HepG2 (cell line): ENCODE results near the gene NCR3LG1. TPM values are rescaled to one million over a fixed set of nuclear protein-coding genes. Genes with fewer than 3 reads are reported as not detected.

ENCODE experiments used
- ATAC-seq: fragments of 200-7000 bp; cut with Tn5 transposase; 3 replicates; pipeline ENCODE4 v1.9.1; 2020; ENCODE audit warnings: mild to moderate bottlenecking, moderate library complexity
- BruUV-seq: library from RNA; stranded (reverse); fragments of 400-500 nt; replicated peaks from 2 replicates; lab custom pipeline; 2021; lab: Mats Ljungman, UMichigan
- CTCF ChIA-PET: fragments of 300-600 bp; formaldehyde crosslinking; extraction: SDS; loops from one replicate; lab custom pipeline; 2021; ENCODE audit warnings: low total read pairs, inconsistent platforms, low intra/inter-chr PET ratio; lab: Yijun Ruan, JAX
- POLR2A ChIA-PET: fragments of 350-600 bp; sonication (Branson Sonifier 250); formaldehyde crosslinking; loops from one replicate; lab custom pipeline; 2020; ENCODE audit warnings: antibody characterized with exemption, inconsistent platforms; lab: Yijun Ruan, JAX
- DNase-seq: peaks from one replicate; pipeline ENCODE4 v3.0.0-alpha.2; 2015; ENCODE audit warnings: low spot score
- FAIRE-seq: peaks from 3 replicates; lab custom pipeline; 2011; peaks lifted over from hg19 to GRCh38; lab: Jason Lieb, UNC
- H2AFZ ChIP-seq: one replicate; pipeline ENCODE4 v1.6.1; 2011; ENCODE audit warnings: low read length, inconsistent platforms
- H3K27ac ChIP-seq: fragments of 300-600 bp; 3 replicates; pipeline ENCODE4 v1.8.0; 2011; ENCODE audit warnings: mixed run types, mild to moderate bottlenecking, mixed read lengths, low read length, inconsistent platforms; ENCODE audit not compliant: insufficient read depth; ENCODE audit errors: extremely low read length
- H3K27me3 ChIP-seq, 2 experiments: fragments of 200-600 bp in 1 of 2; 2 replicates in 1 of 2; 3 replicates in 1 of 2; pipeline versions ENCODE4 v1.6.0 to v1.8.0; 2011; ENCODE audit warnings: low read length in 2 of 2, mild to moderate bottlenecking in 2 of 2, moderate library complexity in 2 of 2, inconsistent platforms in 1 of 2; ENCODE audit not compliant: insufficient read depth in 2 of 2, control insufficient read depth in 1 of 2
- H3K36me3 ChIP-seq, 2 experiments: fragments of 200-600 bp in 1 of 2; replicated peaks in 1 of 2; 2 replicates in 1 of 2; 3 replicates in 1 of 2; pipeline versions ENCODE4 v1.5.1 to v1.8.0; 2011; ENCODE audit warnings: low read length in 2 of 2, inconsistent platforms in 1 of 2; ENCODE audit not compliant: insufficient read depth in 2 of 2, control insufficient read depth in 1 of 2
- H3K4me1 ChIP-seq: 2 replicates; pipeline ENCODE4 v1.5.1; 2012; ENCODE audit warnings: low read length, inconsistent platforms; ENCODE audit not compliant: insufficient read depth
- H3K4me2 ChIP-seq: 2 replicates; pipeline ENCODE4 v1.6.0; 2011; ENCODE audit warnings: low read depth, low read length, inconsistent platforms
- H3K4me3 ChIP-seq, 3 experiments: fragments of 200-600 bp in 1 of 3; sonication (generic), shearing (Covaris generic) in 1 of 3; replicated peaks in 1 of 3; 2 replicates each; pipeline ENCODE4 v1.5.1; 2011 to 2016; ENCODE audit warnings: low read length in 3 of 3, inconsistent platforms in 2 of 3, low read depth in 2 of 3, mild to moderate bottlenecking in 2 of 3, control low read depth in 1 of 3, mixed read lengths in 1 of 3; ENCODE audit not compliant: insufficient read depth in 1 of 3
- H3K79me2 ChIP-seq: one replicate; pipeline ENCODE4 v1.6.1; 2011; ENCODE audit warnings: low read length, inconsistent platforms; ENCODE audit not compliant: insufficient read depth
- H3K9ac ChIP-seq: 2 replicates; pipeline ENCODE4 v1.6.0; 2011; ENCODE audit warnings: mild to moderate bottlenecking, low read depth, low read length, inconsistent platforms; ENCODE audit not compliant: insufficient read depth
- H3K9me3 ChIP-seq: 2 replicates; pipeline ENCODE4 v1.5.1; 2012; ENCODE audit warnings: mild to moderate bottlenecking, low read length
- H4K20me1 ChIP-seq: 2 replicates; pipeline ENCODE4 v1.6.0; 2011; ENCODE audit warnings: inconsistent platforms, mild to moderate bottlenecking, low read length, moderate library complexity; ENCODE audit not compliant: insufficient read depth
- ARID2 ChIP-seq: sonication (generic); formaldehyde crosslinking; IDR thresholded peaks from 2 replicates; pipeline ENCODE4 v1.8.1; 2022; ENCODE audit warnings: mild to moderate bottlenecking, missing genetic modification reagents, borderline replicate concordance
- ZBTB46 ChIP-seq: sonication (generic); formaldehyde crosslinking; IDR thresholded peaks from 2 replicates; pipeline ENCODE4 v1.4.0; 2020; ENCODE audit warnings: mild to moderate bottlenecking, missing genetic modification reagents, borderline replicate concordance
- ZNF143 ChIP-seq: sonication (generic); formaldehyde crosslinking; IDR thresholded peaks from 2 replicates; pipeline ENCODE4 v1.4.0; 2020; ENCODE audit warnings: missing genetic modification reagents
- ZNF652 ChIP-seq: IDR thresholded peaks from 2 replicates; pipeline ENCODE4 v1.6.1; 2016; ENCODE audit warnings: low read depth, borderline replicate concordance
- WGBS: methylation state at CpG from one replicate; pipeline ENCODE4 v1.1.6; 2017; ENCODE audit warnings: low lambda C conversion rate; 5-methylcytosine and 5-hydroxymethylcytosine counted together
- in situ Hi-C: cut with HindIII; loops from 2 replicates; pipeline ENCODE4 v1.10.0; 2017; ENCODE audit warnings: low pct_unique_long_range_greater_than_20kb; ENCODE audit not compliant: extremely low pct_ligation_motif_present
- intact Hi-C: fragments of 100-400 bp; cut with micrococcal nuclease; formaldehyde crosslinking; loops from one replicate; pipeline ENCODE4 v1.10.0; 2022; ENCODE audit not compliant: unreplicated experiment
- polyA plus RNA-seq, 8 experiments: library from polyadenylated mRNA; depleted of rRNA in 3 of 8; stranded (reverse) in 7 of 8; unstranded in 1 of 8; fragments of >200 nt; fragmentation: Illumina TruSeq in 4 of 8; extraction: Trizol in 4 of 8; gene quantifications; 2 replicates each; pipeline versions ENCODE4 v1.2.1 to v1.2.3, GENCODE V29; 2011 to 2016; ENCODE audit warnings: low read depth in 4 of 8, missing spikeins in 1 of 8, mixed read lengths in 1 of 8; ENCODE audit not compliant: insufficient read depth in 1 of 8
- total RNA-seq, 5 experiments: library from RNA; depleted of rRNA; stranded (reverse); fragments of >200 nt; fragmentation: Illumina TruSeq; extraction: Trizol; gene quantifications; 2 replicates each; pipeline ENCODE4 v1.2.3, GENCODE V29; 2016; ENCODE audit warnings: low read depth in 1 of 5

Gene NCR3LG1
- total and polyA plus RNA-seq, 2 of the 13 experiments (the other 11 are each of a cell fraction or from before 2014, with no cell fraction given), result 16.1 to 25.1 TPM

- no peak for TF ChIP-seq ZNF143 (CRISPR knock-in tag)
Measured at GRCh38 chr11:17411418-17411817, 59.8 kb downstream of the NCR3LG1 start (continued).

GRCh38 chr11:17412488-17413180 is 61.0 kb downstream of the NCR3LG1 start:
- Histone ChIP-seq H3K27me3 (no peaks in the 10 kb centered on the region; a peak in 2 of 5 replicates), H3K9me3 (no peaks in the 10 kb centered on the region), H3K4me1 (peaks cover 10% of the 10 kb centered on the region), H3K4me3 (no peak overlapping the region), H3K79me2 (no peaks in the 10 kb centered on the region), H2AFZ (no peak overlapping the region), H3K9ac (no peak overlapping the region), H3K4me2 (no peak overlapping the region), H3K36me3 (no peaks in the 10 kb centered on the region), H4K20me1 (no peaks in the 10 kb centered on the region), H3K27ac (no peak overlapping the region)
- 27% methylated on average over 4 of the region's 9 CpGs for WGBS
- intact Hi-C loops, result no loop called here
- FAIRE-seq (no peak), DNase-seq (no peak), ATAC-seq (peak; percentile 15; the same call in 1 of the 3 replicates)
- POLR2A ChIA-PET, result no interaction called here
- in situ Hi-C loops, result no loop called here
- no TSS peak for BruUV-seq
- no peak for TF ChIP-seq ZBTB46 (CRISPR knock-in tag)
- TF ChIP-seq ZNF652, result no peak
- TF ChIP-seq ARID2 (CRISPR knock-in tag), result no peak
- CTCF ChIA-PET, result no interaction called here
